ENCODE measurements around the gene C5.

The C5 gene

DNA sequence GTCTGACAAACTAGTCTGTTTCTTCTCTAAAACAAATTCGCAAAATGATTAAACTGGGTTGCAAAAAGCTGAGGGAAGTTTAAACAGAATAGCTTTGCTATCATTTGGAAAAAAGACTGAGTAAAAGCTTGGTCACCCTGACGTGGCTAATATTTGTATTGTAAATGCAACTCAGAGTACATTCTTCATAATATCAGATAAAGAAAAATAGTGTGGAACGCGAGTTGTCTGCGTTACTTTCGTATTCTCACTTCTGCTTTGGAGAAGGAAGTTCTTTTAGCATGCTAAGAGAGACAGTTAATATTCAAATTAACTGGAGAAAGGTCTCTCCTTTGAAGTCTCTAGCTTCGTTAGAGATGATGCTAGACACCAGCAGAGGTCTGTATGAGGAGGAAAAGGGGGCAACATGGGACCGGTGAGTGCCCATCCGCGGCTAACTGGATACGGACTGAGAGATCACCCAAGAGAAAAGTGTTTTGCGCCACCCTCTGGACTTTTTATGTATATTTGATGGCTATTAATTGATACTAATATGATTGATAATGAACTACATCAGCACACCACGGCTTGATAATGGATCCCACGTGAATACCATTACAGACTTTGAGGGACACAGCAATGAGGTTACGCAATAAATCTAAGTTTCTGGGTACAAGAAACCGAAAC is 21.8 kb upstream of the C5 start:
- H3K27ac ChIP-seq (ENCODE audit: low read depth, low read length) = peak overlapping the region; percentile 94
- H3K36me3 ChIP-seq (ENCODE audit: insufficient read depth, low read length) = 0 out of 2 replicates have a peak, but pooled peaks cover 3% of the 10 kb centered on the region
- H3K79me2 ChIP-seq (ENCODE audit: control insufficient read depth, insufficient read depth, low read length, unreplicated experiment) = no peaks in the 10 kb centered on the region
- H3K27me3 ChIP-seq (ENCODE audit: insufficient read depth, low read length) = no peaks in the 10 kb centered on the region
- peak overlapping the region; percentile 77 for H3K4me3 ChIP-seq (ENCODE audit: low read depth, low read length)
- peak overlapping the region; percentile 78 for H2AFZ ChIP-seq (ENCODE audit: low read length, unreplicated experiment)
- H3K4me1 ChIP-seq (ENCODE audit: control insufficient read depth, insufficient read depth, low read length, unreplicated experiment) = peaks cover 4% of the 10 kb centered on the region

DNA sequence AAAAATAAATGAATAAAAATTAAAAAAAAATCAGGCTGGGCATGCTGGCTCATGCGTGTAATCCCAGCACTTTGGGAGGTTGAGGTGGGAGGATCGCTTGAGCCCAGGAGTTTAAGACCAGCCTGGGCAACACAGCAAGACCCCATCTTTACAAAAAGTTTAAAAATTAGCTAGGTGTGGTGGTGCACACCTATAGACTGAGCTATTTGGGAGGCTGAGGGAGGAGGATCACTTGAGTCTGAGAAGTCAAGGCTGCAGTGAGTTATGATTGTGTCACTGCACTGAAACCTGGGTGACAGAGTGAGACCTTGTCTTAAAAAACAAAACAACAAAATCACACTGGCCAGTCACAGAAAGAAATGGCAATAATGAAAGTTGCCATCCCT is 21.3 kb upstream of the C5 start:
- Histone ChIP-seq H2AFZ (ENCODE audit: low read length, unreplicated experiment) (peak overlapping the region; percentile 78), H3K36me3 (ENCODE audit: insufficient read depth, low read length) (0 out of 2 replicates have a peak, but pooled peaks cover 3% of the 10 kb centered on the region), H3K27ac (ENCODE audit: low read depth, low read length) (peak overlapping the region; percentile 94), H3K4me3 (ENCODE audit: low read depth, low read length) (peak overlapping the region; percentile 77), H3K4me1 (ENCODE audit: control insufficient read depth, insufficient read depth, low read length, unreplicated experiment) (peaks cover 4% of the 10 kb centered on the region), H3K27me3 (ENCODE audit: insufficient read depth, low read length) (no peaks in the 10 kb centered on the region), H3K79me2 (ENCODE audit: control insufficient read depth, insufficient read depth, low read length, unreplicated experiment) (no peaks in the 10 kb centered on the region)

DNA sequence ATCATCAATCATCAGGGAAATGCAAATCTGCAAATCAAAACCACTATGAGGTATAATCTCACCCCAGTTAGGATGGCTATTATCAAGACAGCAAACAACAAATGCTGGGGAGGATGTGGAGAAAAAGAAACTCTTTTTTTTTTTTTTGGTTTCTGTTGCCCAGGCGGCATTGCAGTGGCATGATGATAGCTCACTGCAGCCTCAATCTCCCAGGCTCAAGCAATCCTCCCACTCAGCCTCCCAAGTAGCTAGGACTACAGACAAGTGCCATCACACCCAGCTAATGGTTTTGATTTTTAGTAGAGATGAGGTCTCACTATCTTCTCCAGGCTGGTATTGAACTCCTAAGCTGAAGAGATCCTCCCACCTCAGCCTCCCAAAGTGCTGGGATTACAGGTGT is 19.3 kb upstream of the C5 start:
- Histone ChIP-seq H3K4me1 (ENCODE audit: control insufficient read depth, insufficient read depth, low read length, unreplicated experiment) (peaks cover 4% of the 10 kb centered on the region), H3K27me3 (ENCODE audit: insufficient read depth, low read length) (no peaks in the 10 kb centered on the region), H3K4me3 (ENCODE audit: low read depth, low read length) (no peak overlapping the region), H2AFZ (ENCODE audit: low read length, unreplicated experiment) (no peak overlapping the region), H3K27ac (ENCODE audit: low read depth, low read length) (no peak overlapping the region), H3K36me3 (ENCODE audit: insufficient read depth, low read length) (0 out of 2 replicates have a peak, but pooled peaks cover 3% of the 10 kb centered on the region), H3K79me2 (ENCODE audit: control insufficient read depth, insufficient read depth, low read length, unreplicated experiment) (no peaks in the 10 kb centered on the region)

DNA sequence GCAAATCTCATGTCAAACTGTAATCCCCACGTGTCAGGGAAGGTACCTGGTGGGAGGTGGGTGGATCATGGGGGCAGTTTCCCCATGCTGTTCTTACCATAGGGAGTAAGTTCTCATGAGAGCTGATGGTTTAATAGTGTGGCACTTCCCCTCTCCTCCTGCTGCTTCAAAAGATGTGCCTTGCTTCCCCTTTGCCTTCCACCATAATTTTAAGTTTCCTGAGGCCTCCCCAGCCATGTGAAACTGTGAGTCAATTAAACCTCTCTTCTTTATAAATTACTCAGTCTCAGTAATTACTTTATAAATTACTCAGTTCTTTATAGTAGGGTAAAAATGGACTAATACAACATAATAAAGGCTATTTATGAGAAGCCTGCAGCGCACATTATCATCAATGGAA is 17.6 kb upstream of the C5 start:
- Histone ChIP-seq H3K79me2 (ENCODE audit: control insufficient read depth, insufficient read depth, low read length, unreplicated experiment) (no peaks in the 10 kb centered on the region), H3K4me1 (ENCODE audit: control insufficient read depth, insufficient read depth, low read length, unreplicated experiment) (no peaks in the 10 kb centered on the region), H3K4me3 (ENCODE audit: low read depth, low read length) (no peak overlapping the region), H2AFZ (ENCODE audit: low read length, unreplicated experiment) (no peak overlapping the region), H3K36me3 (ENCODE audit: insufficient read depth, low read length) (0 out of 2 replicates have a peak, but pooled peaks cover 3% of the 10 kb centered on the region), H3K27ac (ENCODE audit: low read depth, low read length) (no peak overlapping the region), H3K27me3 (ENCODE audit: insufficient read depth, low read length) (no peaks in the 10 kb centered on the region)

DNA sequence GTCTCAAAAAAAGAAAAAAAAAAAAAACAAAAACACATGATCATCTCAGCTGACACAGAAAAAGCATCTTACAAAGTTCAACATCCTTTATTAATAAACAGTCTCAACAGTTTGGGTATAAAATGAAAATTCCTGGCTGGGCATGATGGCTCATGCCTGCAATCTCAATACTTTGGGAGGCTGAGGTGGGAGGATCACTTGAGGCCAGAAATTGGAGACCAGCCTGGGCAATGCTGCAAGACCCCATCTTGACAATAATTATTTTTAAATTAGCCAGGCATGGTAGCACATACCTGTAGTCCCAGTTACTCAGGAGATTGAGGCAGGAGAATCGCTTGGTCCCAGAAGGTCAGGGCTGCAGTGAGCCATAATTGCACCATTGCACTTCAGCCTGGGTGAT is 16.8 kb upstream of the C5 start:
- H3K79me2 ChIP-seq (ENCODE audit: control insufficient read depth, insufficient read depth, low read length, unreplicated experiment) = no peaks in the 10 kb centered on the region
- no peaks in the 10 kb centered on the region for H3K27me3 ChIP-seq (ENCODE audit: insufficient read depth, low read length)
- no peaks in the 10 kb centered on the region for H3K4me1 ChIP-seq (ENCODE audit: control insufficient read depth, insufficient read depth, low read length, unreplicated experiment)
- no peak overlapping the region for H3K4me3 ChIP-seq (ENCODE audit: low read depth, low read length)
- no peak overlapping the region for H2AFZ ChIP-seq (ENCODE audit: low read length, unreplicated experiment)
- H3K36me3 ChIP-seq (ENCODE audit: insufficient read depth, low read length) = 0 out of 2 replicates have a peak, but pooled peaks cover 3% of the 10 kb centered on the region
- no peak overlapping the region for H3K27ac ChIP-seq (ENCODE audit: low read depth, low read length)

DNA sequence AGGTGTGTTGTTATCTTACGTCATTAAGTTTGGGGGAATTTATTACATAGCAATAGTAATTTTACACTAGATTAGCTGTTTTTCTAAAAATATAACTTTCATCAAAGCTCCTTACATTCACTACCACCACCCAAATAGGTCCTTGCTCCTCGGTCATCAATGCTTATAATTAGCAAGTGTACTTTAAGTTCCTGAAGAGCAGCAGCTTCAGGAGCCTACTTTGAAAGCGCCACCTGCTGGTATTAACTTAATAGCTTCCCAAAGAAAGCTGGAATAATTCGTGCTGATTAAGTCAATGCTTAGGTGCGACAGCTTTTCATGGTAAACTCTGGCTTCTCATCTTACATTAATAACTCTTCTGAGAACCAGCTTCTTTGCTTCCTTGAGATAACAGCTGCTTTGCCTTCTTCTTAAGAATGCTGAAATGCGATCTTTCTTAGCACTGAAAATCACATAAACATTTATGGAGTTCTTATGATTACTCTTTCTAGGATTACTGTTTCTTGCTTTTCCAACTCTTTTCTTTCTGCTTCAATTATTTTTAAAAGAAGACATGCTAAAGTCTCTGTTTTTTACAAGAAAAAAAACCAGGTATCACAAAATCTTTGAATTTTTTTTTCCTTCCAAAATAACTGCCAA is 10.0 kb upstream of the C5 start:
- peak overlapping the region; percentile 77 for H2AFZ ChIP-seq (ENCODE audit: low read length, unreplicated experiment)

DNA sequence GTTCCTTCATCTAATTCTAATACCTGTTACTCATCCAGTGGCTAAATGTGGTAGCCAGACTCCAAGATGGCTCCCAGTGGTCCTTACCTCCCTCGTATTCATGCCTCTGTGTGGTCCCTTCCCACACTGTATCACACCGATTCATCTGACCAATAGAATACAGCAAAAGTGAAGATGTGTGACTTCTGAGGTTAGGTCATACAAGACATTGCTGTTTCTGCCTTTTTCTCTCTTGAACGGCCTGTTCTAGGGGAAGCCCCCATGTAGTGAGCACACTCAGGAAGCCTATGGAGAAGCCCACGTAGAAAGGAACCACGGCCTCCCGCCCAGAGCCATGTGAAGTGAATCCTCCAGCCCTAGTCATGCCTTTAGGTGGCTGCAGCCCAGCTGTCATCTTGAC is 9.4 kb upstream of the C5 start:
- no peaks in the 10 kb centered on the region for H3K4me1 ChIP-seq (ENCODE audit: control insufficient read depth, insufficient read depth, low read length, unreplicated experiment)
- H3K36me3 ChIP-seq (ENCODE audit: insufficient read depth, low read length) = peaks cover 9% of the 10 kb centered on the region; the same call in 1 of the 2 replicates
- H3K79me2 ChIP-seq (ENCODE audit: control insufficient read depth, insufficient read depth, low read length, unreplicated experiment) = no peaks in the 10 kb centered on the region
- no peak overlapping the region for H3K4me3 ChIP-seq (ENCODE audit: low read depth, low read length)
- H2AFZ ChIP-seq (ENCODE audit: low read length, unreplicated experiment) = no peak overlapping the region
- no peaks in the 10 kb centered on the region for H3K27me3 ChIP-seq (ENCODE audit: insufficient read depth, low read length)
- H3K27ac ChIP-seq (ENCODE audit: low read depth, low read length) = no peak overlapping the region

More for the DNA sequence above, 10.0 kb upstream of the C5 start:
- Histone ChIP-seq H3K79me2 (ENCODE audit: control insufficient read depth, insufficient read depth, low read length, unreplicated experiment) (no peaks in the 10 kb centered on the region), H3K27me3 (ENCODE audit: insufficient read depth, low read length) (no peaks in the 10 kb centered on the region), H3K4me3 (ENCODE audit: low read depth, low read length) (no peak overlapping the region), H3K4me1 (ENCODE audit: control insufficient read depth, insufficient read depth, low read length, unreplicated experiment) (no peaks in the 10 kb centered on the region), H3K36me3 (ENCODE audit: insufficient read depth, low read length) (peaks cover 7% of the 10 kb centered on the region; the same call in 1 of the 2 replicates), H3K27ac (ENCODE audit: low read depth, low read length) (no peak overlapping the region)

DNA sequence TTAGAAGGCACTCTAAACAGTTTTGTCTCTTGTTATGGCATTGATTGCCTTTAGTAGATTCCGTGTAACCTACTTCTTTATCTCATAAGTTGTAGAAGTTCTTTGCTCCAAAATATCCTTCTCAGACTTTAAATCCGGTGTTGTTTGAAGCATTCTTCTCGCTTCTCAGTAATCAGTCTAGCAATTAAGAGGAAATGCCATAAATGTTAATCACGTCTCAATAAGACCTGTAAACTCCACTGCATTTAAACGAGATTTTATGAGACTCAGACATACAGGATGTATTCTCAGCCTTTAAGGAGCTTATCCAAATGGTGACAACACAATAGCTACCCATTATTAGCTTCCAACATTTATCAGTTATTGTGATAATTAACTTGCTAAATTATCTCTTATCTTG is 7.7 kb upstream of the C5 start:
- no peaks in the 10 kb centered on the region for H3K4me1 ChIP-seq (ENCODE audit: control insufficient read depth, insufficient read depth, low read length, unreplicated experiment)
- H2AFZ ChIP-seq (ENCODE audit: low read length, unreplicated experiment) = no peak overlapping the region
- H3K79me2 ChIP-seq (ENCODE audit: control insufficient read depth, insufficient read depth, low read length, unreplicated experiment) = no peaks in the 10 kb centered on the region
- no peaks in the 10 kb centered on the region for H3K27me3 ChIP-seq (ENCODE audit: insufficient read depth, low read length)
- no peak overlapping the region for H3K4me3 ChIP-seq (ENCODE audit: low read depth, low read length)
- H3K27ac ChIP-seq (ENCODE audit: low read depth, low read length) = no peak overlapping the region
- peaks cover 9% of the 10 kb centered on the region; the same call in 1 of the 2 replicates for H3K36me3 ChIP-seq (ENCODE audit: insufficient read depth, low read length)

DNA sequence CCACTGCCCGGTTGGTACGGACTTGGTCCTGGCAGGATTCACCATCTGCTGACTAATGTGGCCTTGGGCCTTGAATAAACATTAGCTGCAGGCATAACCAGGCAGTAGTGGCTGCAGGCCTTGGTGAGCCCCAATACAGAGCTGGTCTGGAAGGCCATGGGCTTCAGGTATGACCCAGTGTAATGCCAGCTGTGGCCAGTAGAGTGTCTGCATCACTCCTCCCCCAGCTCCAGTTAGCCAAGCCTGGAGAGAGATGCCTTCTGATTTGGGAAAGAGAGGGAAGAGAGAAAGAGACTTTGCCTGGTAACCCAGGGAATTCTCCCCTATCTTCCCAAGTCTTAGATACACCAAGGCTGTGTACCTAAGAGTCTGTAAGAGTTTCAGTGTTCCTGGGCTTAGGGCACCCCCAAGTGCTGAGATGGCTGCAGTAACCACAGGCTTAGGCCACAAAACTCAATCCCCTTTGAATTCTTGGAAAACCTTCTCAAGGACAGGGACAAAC is 5.6 kb upstream of the C5 start:
- H3K4me3 ChIP-seq (ENCODE audit: low read depth, low read length) = no peak overlapping the region
- no peaks in the 10 kb centered on the region for H3K4me1 ChIP-seq (ENCODE audit: control insufficient read depth, insufficient read depth, low read length, unreplicated experiment)
- H3K79me2 ChIP-seq (ENCODE audit: control insufficient read depth, insufficient read depth, low read length, unreplicated experiment) = no peaks in the 10 kb centered on the region
- no peak overlapping the region for H2AFZ ChIP-seq (ENCODE audit: low read length, unreplicated experiment)
- no peaks in the 10 kb centered on the region for H3K27me3 ChIP-seq (ENCODE audit: insufficient read depth, low read length)
- no peak overlapping the region for H3K27ac ChIP-seq (ENCODE audit: low read depth, low read length)
- peaks cover 9% of the 10 kb centered on the region; the same call in 1 of the 2 replicates for H3K36me3 ChIP-seq (ENCODE audit: insufficient read depth, low read length)

DNA sequence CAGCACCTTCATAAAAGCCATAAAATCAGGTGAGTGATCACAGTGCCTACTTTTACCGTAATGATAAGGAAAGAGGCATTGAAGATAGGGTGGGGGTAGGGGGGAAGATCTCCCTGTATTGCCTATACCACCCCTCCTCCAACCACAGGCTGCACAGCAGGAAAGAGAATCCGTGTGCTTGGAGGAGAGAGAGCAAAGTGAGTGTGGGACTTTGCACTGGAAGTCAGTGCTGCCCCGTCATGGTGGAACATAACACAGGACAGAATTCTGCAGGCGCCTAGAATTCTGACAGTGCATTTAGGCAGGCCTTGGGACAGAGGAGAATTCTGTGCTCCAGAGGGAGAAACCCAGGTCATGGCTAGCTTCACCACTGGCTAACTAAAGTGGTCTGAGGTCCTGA is 3.5 kb upstream of the C5 start:
- Histone ChIP-seq H3K36me3 (ENCODE audit: insufficient read depth, low read length) (peaks cover 9% of the 10 kb centered on the region; the same call in 1 of the 2 replicates), H3K4me1 (ENCODE audit: control insufficient read depth, insufficient read depth, low read length, unreplicated experiment) (no peaks in the 10 kb centered on the region), H2AFZ (ENCODE audit: low read length, unreplicated experiment) (no peak overlapping the region), H3K27ac (ENCODE audit: low read depth, low read length) (no peak overlapping the region), H3K4me3 (ENCODE audit: low read depth, low read length) (no peak overlapping the region), H3K27me3 (ENCODE audit: insufficient read depth, low read length) (no peaks in the 10 kb centered on the region), H3K79me2 (ENCODE audit: control insufficient read depth, insufficient read depth, low read length, unreplicated experiment) (no peaks in the 10 kb centered on the region)

DNA sequence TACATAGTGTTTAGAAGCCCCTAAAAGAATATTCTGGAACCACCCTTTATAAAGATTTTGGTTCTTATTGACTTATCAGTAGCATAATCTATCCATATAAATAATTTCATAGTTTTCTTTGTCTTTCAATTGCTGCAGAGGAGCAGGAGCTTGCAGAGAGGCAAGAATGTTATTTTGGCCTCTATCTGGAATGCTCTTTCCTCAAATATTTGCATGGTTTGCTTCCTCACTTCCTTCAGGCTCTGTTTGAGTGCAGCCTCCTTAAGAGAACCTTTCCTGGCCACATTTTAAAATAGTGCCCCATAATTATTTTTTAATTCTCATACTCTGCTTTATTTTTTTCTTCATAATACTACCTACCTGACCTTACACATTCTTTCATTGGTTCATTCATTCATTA is 1.5 kb downstream of the C5 start:
- H3K79me2 ChIP-seq (ENCODE audit: control insufficient read depth, insufficient read depth, low read length, unreplicated experiment) = no peaks in the 10 kb centered on the region
- no peaks in the 10 kb centered on the region for H3K4me1 ChIP-seq (ENCODE audit: control insufficient read depth, insufficient read depth, low read length, unreplicated experiment)
- no peaks in the 10 kb centered on the region for H3K36me3 ChIP-seq (ENCODE audit: insufficient read depth, low read length)
- no peak overlapping the region for H3K4me3 ChIP-seq (ENCODE audit: low read depth, low read length)
- no peak overlapping the region for H3K27ac ChIP-seq (ENCODE audit: low read depth, low read length)
- no peaks in the 10 kb centered on the region for H3K27me3 ChIP-seq (ENCODE audit: insufficient read depth, low read length)
- no peak overlapping the region for H2AFZ ChIP-seq (ENCODE audit: low read length, unreplicated experiment)
